OCI-LY3 (cell line): ENCODE results near the gene JPH3.

Source experiments
- EZH2phosphoT487 ChIP-seq: fragments of 200-600 bp; shearing (Covaris generic); IDR thresholded peaks from 2 replicates; pipeline ENCODE4 v1.6.1; 2018; ENCODE audit warnings: antibody characterized with exemption, mixed run types, low read depth
- TF ChIP-seq, protein P1 (sequence below): fragments of 200-600, 300-600 bp; sonication (generic); IDR thresholded peaks from 2 replicates; pipeline ENCODE4 v1.5.1; 2014; ENCODE audit warnings: antibody characterized with exemption, low read length, low read depth

DNA sequence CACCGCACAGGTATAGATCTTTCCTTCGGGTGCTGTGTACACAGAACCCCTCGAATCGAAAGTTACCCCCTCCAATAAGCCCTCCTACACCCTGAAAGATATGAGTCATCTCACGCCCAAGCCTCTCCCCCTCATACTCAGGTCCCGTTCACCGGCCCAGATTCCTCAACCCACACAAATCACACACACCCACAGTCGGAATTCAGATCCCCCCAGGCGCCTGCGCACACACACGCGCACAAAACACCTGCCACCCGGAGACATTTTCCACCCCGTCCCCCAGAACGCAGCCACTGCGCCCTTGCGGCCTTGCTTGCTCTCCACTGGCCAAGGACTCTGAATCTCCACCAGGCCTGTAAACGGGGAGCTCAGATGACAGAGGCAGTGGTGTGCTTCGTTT, 4.9 kb downstream of the JPH3 start:
- TF ChIP-seq, protein P1, sequence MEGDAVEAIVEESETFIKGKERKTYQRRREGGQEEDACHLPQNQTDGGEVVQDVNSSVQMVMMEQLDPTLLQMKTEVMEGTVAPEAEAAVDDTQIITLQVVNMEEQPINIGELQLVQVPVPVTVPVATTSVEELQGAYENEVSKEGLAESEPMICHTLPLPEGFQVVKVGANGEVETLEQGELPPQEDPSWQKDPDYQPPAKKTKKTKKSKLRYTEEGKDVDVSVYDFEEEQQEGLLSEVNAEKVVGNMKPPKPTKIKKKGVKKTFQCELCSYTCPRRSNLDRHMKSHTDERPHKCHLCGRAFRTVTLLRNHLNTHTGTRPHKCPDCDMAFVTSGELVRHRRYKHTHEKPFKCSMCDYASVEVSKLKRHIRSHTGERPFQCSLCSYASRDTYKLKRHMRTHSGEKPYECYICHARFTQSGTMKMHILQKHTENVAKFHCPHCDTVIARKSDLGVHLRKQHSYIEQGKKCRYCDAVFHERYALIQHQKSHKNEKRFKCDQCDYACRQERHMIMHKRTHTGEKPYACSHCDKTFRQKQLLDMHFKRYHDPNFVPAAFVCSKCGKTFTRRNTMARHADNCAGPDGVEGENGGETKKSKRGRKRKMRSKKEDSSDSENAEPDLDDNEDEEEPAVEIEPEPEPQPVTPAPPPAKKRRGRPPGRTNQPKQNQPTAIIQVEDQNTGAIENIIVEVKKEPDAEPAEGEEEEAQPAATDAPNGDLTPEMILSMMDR: no peak
- TF ChIP-seq EZH2phosphoT487: no peak
